A549 (cell line): ENCODE measurements around the gene DOCK7. TPM values are rescaled to one million over a fixed set of nuclear protein-coding genes. Genes with fewer than 3 reads are reported as not detected.

Experiments used
- ATAC-seq, 2 experiments: fragments of 200-7000 bp in 1 of 2; fragments of >200 bp in 1 of 2; cut with Nextera tagmentation in 1 of 2; cut with Tn5 transposase in 1 of 2; 3 replicates each; pipeline versions ENCODE4 v1.8.0 to v1.9.1; 2018 to 2020; ENCODE audit warnings: mild to moderate bottlenecking in 1 of 2, moderate library complexity in 1 of 2
- CTCF ChIA-PET: fragments of 300-600 bp; sonication (Branson Sonifier 250); formaldehyde crosslinking; extraction: SDS; loops from one replicate; lab custom pipeline; 2021; ENCODE audit warnings: antibody characterized with exemption, inconsistent platforms; lab: Yijun Ruan, JAX
- POLR2A ChIA-PET: fragments of 350-600 bp; formaldehyde crosslinking; extraction: SDS; loops from one replicate; lab custom pipeline; 2021; ENCODE audit warnings: antibody characterized with exemption, inconsistent platforms; lab: Yijun Ruan, JAX
- DNase-seq, 2 experiments: peaks; one replicate each; pipeline versions ENCODE4 v3.0.0 to v3.0.0-alpha.2; 2011 to 2016; ENCODE audit warnings: low read depth in 1 of 2, low spot score in 1 of 2
- FAIRE-seq: peaks from 2 replicates; lab custom pipeline; 2011; peaks lifted over from hg19 to GRCh38; lab: Jason Lieb, UNC
- H3K27ac ChIP-seq, 2 experiments: fragments of >200 bp; sonication (Bioruptor Twin); formaldehyde crosslinking; 3 replicates each; pipeline ENCODE4 v1.5.1; 2016 to 2017
- H3K4me1 ChIP-seq: fragments of >200 bp; sonication (Bioruptor Twin); formaldehyde crosslinking; 3 replicates; pipeline ENCODE4 v1.6.1; 2016
- H3K4me2 ChIP-seq: fragments of >200 bp; sonication (Bioruptor Twin); formaldehyde crosslinking; 3 replicates; pipeline ENCODE4 v1.6.1; 2016
- H3K4me3 ChIP-seq: fragments of >200 bp; sonication (Bioruptor Twin); formaldehyde crosslinking; 3 replicates; pipeline ENCODE4 v1.5.1; 2016
- H3K9me3 ChIP-seq: fragments of >200 bp; sonication (Bioruptor Twin); formaldehyde crosslinking; 3 replicates; pipeline ENCODE4 v1.6.1; 2016
- CBX2 ChIP-seq: fragments of 200-600 bp; sonication (generic); IDR thresholded peaks from 2 replicates; pipeline ENCODE4 v1.6.1; 2016; ENCODE audit warnings: low read depth, mild to moderate bottlenecking, borderline replicate concordance
- CBX8 ChIP-seq: fragments of 200-600 bp; sonication (generic); IDR thresholded peaks from 2 replicates; pipeline ENCODE4 v1.6.1; 2016
- CHD2 ChIP-seq: fragments of 150-350 bp; IDR thresholded peaks from 2 replicates; pipeline ENCODE4 v1.6.1; 2014; ENCODE audit warnings: low read length; ENCODE audit not compliant: partially characterized antibody
- EHMT2 ChIP-seq: fragments of 200-600 bp; sonication (generic); IDR thresholded peaks from 2 replicates; pipeline ENCODE4 v1.6.1; 2016; ENCODE audit warnings: antibody characterized with exemption, low read depth, mild to moderate bottlenecking, moderate library complexity
- ESRRA ChIP-seq: fragments of 150-350 bp; IDR thresholded peaks from 2 replicates; pipeline ENCODE4 v1.6.1; 2014; ENCODE audit warnings: mild to moderate bottlenecking, low read length, borderline replicate concordance
- FOSL2 ChIP-seq, 2 experiments: fragments of 450-650 bp in 1 of 2; fragments of >200 bp in 1 of 2; sonication (Bioruptor Twin) in 1 of 2; formaldehyde crosslinking; IDR thresholded peaks; 2 replicates each; pipeline versions ENCODE4 v1.5.0 to v1.6.1; 2016 to 2020; ENCODE audit warnings: mild to moderate bottlenecking in 1 of 2, moderate library complexity in 1 of 2
- FOXS1 ChIP-seq: fragments of 250-450 bp; sonication (Bioruptor Pico); IDR thresholded peaks from 2 replicates; pipeline ENCODE4 v1.5.0; 2020; ENCODE audit warnings: mild to moderate bottlenecking, moderate library complexity
- GATA3 ChIP-seq: IDR thresholded peaks from 2 replicates; pipeline ENCODE4 v1.6.1; 2012; ENCODE audit warnings: borderline replicate concordance
- HEYL ChIP-seq: fragments of 250-450 bp; sonication (Bioruptor Pico); IDR thresholded peaks from 2 replicates; pipeline ENCODE4 v1.8.0; 2021; ENCODE audit warnings: mild to moderate bottlenecking, moderate library complexity
- HOXB13 ChIP-seq: fragments of 250-450 bp; sonication (Bioruptor Pico); IDR thresholded peaks from 2 replicates; pipeline ENCODE4 v1.5.0; 2020; ENCODE audit warnings: low read depth, mild to moderate bottlenecking, moderate library complexity
- JUN ChIP-seq, 2 experiments: fragments of >200 bp; sonication (Bioruptor Twin); formaldehyde crosslinking; IDR thresholded peaks; 2 replicates in 1 of 2; 3 replicates in 1 of 2; pipeline ENCODE4 v1.6.1; 2016 to 2017
- KDM1A ChIP-seq: fragments of 200-600 bp; sonication (generic); IDR thresholded peaks from 2 replicates; pipeline ENCODE4 v1.6.1; 2016; ENCODE audit warnings: low read depth, mild to moderate bottlenecking
- KDM5A ChIP-seq: fragments of 200-600 bp; sonication (generic); IDR thresholded peaks from 2 replicates; pipeline ENCODE4 v1.6.1; 2016; ENCODE audit warnings: antibody characterized with exemption, mild to moderate bottlenecking
- MAFK ChIP-seq: fragments of 450-650 bp; IDR thresholded peaks from 2 replicates; pipeline ENCODE4 v1.6.1; 2014; ENCODE audit not compliant: partially characterized antibody
- MAZ ChIP-seq: fragments of 150-350 bp; IDR thresholded peaks from 2 replicates; pipeline ENCODE4 v1.6.1; 2014; ENCODE audit warnings: antibody characterized with exemption, low read depth, low read length, borderline replicate concordance
- MYC ChIP-seq: IDR thresholded peaks from 2 replicates; pipeline ENCODE4 v1.6.1; 2012; ENCODE audit warnings: mild to moderate bottlenecking, inconsistent platforms, low read length, improper control_type of control experiment, borderline replicate concordance
- NFE2L2 ChIP-seq: fragments of 150-350 bp; conservative IDR thresholded peaks from 2 replicates; pipeline ENCODE4 v1.6.1; 2014; ENCODE audit warnings: low read length
- NPAS2 ChIP-seq: fragments of 250-450 bp; sonication (Bioruptor Pico); IDR thresholded peaks from 2 replicates; pipeline ENCODE4 v1.8.0; 2022; ENCODE audit warnings: mild to moderate bottlenecking, moderate library complexity, borderline replicate concordance
- NR3C1 ChIP-seq: fragments of >200 bp; sonication (Bioruptor Twin); formaldehyde crosslinking; IDR thresholded peaks from 3 replicates; pipeline ENCODE4 v1.6.1; 2017
- POLR2A ChIP-seq: IDR thresholded peaks from 2 replicates; pipeline ENCODE4 v1.6.1; 2012; ENCODE audit warnings: mild to moderate bottlenecking, low read length
- POLR2AphosphoS2 ChIP-seq: conservative IDR thresholded peaks from 2 replicates; pipeline ENCODE4 v1.6.1; 2012; ENCODE audit warnings: low read length, improper control_type of control experiment, inconsistent platforms
- RARB ChIP-seq: fragments of 250-450 bp; sonication (Bioruptor Pico); IDR thresholded peaks from 2 replicates; pipeline ENCODE4 v1.8.0; 2021; ENCODE audit warnings: mild to moderate bottlenecking, moderate library complexity
- SREBF2 ChIP-seq: fragments of 450-650 bp; IDR thresholded peaks from 2 replicates; pipeline ENCODE4 v1.6.1; 2014; ENCODE audit warnings: mild to moderate bottlenecking, moderate library complexity
- WGBS: methylation state at CpG from one replicate; pipeline ENCODE4 v1.1.6; 2017; ENCODE audit errors: missing lambda C conversion rate; 5-methylcytosine and 5-hydroxymethylcytosine counted together
- polyA plus RNA-seq, 4 experiments: library from polyadenylated mRNA; depleted of rRNA in 3 of 4; stranded (reverse); fragments of >200 nt; fragmentation: RNase III in 1 of 4; extraction: RNeasy Plus Mini Kit Qiagen cat#74134 plus additional on column Dnase treatment in 1 of 4; gene quantifications; 2 replicates in 3 of 4; 3 replicates in 1 of 4; pipeline ENCODE4 v1.2.3, GENCODE V29; 2011 to 2017
- TF ChIP-seq, protein P1 (sequence below): IDR thresholded peaks from 2 replicates; pipeline ENCODE4 v1.6.1; 2012
- TF ChIP-seq, protein P2 (sequence below): fragments of 250-450 bp; sonication (Bioruptor Pico); IDR thresholded peaks from 2 replicates; pipeline ENCODE4 v1.5.0; 2020; ENCODE audit warnings: low read depth, mild to moderate bottlenecking, moderate library complexity
- TF ChIP-seq, protein P3 (sequence below): IDR thresholded peaks from 2 replicates; pipeline ENCODE4 v1.6.1; 2012; ENCODE audit warnings: low read depth, borderline replicate concordance
- TF ChIP-seq, protein P4 (sequence below): fragments of >200 bp; sonication (Bioruptor Twin); formaldehyde crosslinking; IDR thresholded peaks from 2 replicates; pipeline ENCODE4 v1.6.1; 2016

The DOCK7 gene
- polyA plus RNA-seq, 2 of the 4 experiments (the other 2 are of a cell fraction) = 25.5 to 33.3 TPM

DNA sequence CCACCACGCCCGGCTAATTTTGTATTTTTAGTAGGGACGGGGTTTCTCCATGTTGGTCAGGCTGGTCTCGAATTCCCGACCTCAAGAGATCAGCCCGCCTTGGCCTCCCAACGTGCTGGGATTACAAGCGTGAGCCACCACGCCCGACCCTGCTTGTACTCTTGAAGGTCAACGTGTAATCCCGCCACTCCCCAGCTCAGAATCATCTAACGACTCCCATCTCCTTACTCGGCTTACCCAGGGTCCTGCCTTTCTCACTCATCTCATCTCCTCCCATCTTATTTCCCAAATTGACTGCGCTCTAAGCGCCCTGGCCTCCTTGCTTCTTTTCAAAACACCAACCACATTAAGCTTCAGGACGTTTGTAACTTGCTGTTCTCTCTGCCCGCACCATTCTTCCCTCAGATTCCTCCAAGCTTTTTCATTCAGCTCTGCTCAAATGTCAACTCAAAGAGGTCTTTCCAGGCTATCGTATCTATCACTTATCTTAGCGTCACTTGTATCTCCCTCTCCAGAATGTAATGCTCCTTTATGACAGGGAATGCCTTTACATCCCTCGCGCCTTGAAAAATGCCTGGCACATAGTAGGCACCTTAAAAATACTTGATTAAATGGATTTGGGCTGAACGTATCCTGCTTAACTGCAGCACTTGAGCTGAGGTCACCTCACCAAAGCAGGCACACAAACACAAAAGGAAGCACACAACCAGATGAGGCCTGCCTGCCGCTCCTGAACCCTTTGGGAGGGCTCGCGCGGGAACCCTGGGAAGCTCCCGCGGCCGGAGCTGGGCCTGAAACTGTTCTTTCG lies 252.8 kb downstream of the DOCK7 start:
- 63% methylated on average over 24 of the region's 31 CpGs for WGBS
- ChIA-PET CTCF (interaction anchor here (0.6 to 1.7 kb wide), 3 partner anchors 19 to 311 kb away, joined by 3 to 5 read pairs (median 3); no protein-coding TSS in a partner anchor), POLR2A (interaction anchor here (0.7 to 1.3 kb wide), 7 partner anchors 8 to 260 kb away, joined by 3 to 5 read pairs (median 3); no protein-coding TSS in a partner anchor)
- H3K4me3 ChIP-seq = peak overlapping the region; percentile 97
- peaks cover 17% of the 10 kb centered on the region; the same call in 2 of the 3 replicates for H3K4me1 ChIP-seq
- H3K27ac ChIP-seq = peak overlapping the region; percentile 94 to 96
- no peak for DNase-seq
- FAIRE-seq = no peak
- peak overlapping the region; percentile 79 for H3K4me2 ChIP-seq
- peak; percentile 14 to 36 for ATAC-seq
- TF ChIP-seq, protein P1, sequence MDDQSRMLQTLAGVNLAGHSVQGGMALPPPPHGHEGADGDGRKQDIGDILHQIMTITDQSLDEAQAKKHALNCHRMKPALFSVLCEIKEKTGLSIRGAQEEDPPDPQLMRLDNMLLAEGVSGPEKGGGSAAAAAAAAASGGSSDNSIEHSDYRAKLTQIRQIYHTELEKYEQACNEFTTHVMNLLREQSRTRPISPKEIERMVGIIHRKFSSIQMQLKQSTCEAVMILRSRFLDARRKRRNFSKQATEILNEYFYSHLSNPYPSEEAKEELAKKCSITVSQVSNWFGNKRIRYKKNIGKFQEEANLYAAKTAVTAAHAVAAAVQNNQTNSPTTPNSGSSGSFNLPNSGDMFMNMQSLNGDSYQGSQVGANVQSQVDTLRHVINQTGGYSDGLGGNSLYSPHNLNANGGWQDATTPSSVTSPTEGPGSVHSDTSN = no peak
- TF ChIP-seq MAZ (no peak), KDM1A (no peak), NPAS2 (no peak), NR3C1 (no peak), MYC (no peak), KDM5A (no peak), HOXB13 (CRISPR knock-in tag) (no peak), CBX8 (no peak), EHMT2 (no peak), SREBF2 (no peak), POLR2A (no peak), MAFK (no peak)
- TF ChIP-seq, protein P2, sequence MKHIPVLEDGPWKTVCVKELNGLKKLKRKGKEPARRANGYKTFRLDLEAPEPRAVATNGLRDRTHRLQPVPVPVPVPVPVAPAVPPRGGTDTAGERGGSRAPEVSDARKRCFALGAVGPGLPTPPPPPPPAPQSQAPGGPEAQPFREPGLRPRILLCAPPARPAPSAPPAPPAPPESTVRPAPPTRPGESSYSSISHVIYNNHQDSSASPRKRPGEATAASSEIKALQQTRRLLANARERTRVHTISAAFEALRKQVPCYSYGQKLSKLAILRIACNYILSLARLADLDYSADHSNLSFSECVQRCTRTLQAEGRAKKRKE (CRISPR knock-in tag) = no peak
- no peaks in the 10 kb centered on the region for H3K9me3 ChIP-seq

DNA sequence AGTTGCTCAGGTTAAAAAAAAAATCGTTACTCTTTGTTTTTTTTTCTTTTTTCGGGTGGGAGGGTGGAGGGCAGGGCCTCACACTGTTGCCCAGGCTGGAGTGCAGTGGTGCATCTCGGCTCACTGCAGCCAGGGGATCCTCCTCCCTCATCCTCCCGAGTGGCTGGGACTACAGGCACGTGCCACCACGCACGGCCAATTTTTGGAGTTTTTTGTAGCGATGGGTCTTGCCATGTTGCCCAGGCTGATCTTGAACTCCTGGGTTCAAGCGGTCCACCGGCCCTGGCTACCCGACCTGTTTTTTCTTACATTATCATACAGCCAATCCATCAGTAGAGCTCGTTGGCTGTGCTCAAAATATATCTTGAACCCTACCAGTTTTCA lies 253.6 kb downstream of the DOCK7 start:
- TF ChIP-seq, protein P3, sequence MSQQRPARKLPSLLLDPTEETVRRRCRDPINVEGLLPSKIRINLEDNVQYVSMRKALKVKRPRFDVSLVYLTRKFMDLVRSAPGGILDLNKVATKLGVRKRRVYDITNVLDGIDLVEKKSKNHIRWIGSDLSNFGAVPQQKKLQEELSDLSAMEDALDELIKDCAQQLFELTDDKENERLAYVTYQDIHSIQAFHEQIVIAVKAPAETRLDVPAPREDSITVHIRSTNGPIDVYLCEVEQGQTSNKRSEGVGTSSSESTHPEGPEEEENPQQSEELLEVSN = no peak
- TF ChIP-seq CBX2 = no peak
- TF ChIP-seq POLR2AphosphoS2 = no peak
- no peak for TF ChIP-seq CHD2
- TF ChIP-seq FOSL2 (IDR thresholded peaks at IDR 0.05) = no peak
- no peak for TF ChIP-seq FOSL2 (CRISPR knock-in tag; IDR thresholded peaks at IDR 0.05)
- no peak for TF ChIP-seq HOXB13 (CRISPR knock-in tag)
- no peak for TF ChIP-seq FOXS1
- no peak for TF ChIP-seq HEYL (CRISPR knock-in tag)
- no peak for TF ChIP-seq ESRRA
- no peak for TF ChIP-seq RARB (CRISPR knock-in tag)
- TF ChIP-seq JUN (IDR thresholded peaks at IDR 0.05) = no peak
- TF ChIP-seq, protein P4, sequence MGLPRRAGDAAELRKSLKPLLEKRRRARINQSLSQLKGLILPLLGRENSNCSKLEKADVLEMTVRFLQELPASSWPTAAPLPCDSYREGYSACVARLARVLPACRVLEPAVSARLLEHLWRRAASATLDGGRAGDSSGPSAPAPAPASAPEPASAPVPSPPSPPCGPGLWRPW = no peak
- TF ChIP-seq NFE2L2 = no peak
- TF ChIP-seq POLR2A = no peak
- TF ChIP-seq GATA3 = no peak
- TF ChIP-seq NR3C1 = no peak
- TF ChIP-seq, all 56 proteins: peak for 0
- ChIA-PET POLR2A (no interaction called here), CTCF (interaction anchor here (0.6 to 1.7 kb wide), 2 partner anchors 259 to 353 kb away, joined by 3 read pairs; no protein-coding TSS in a partner anchor)
- Histone ChIP-seq H3K9me3 (no peaks in the 10 kb centered on the region), H3K4me1 (peaks cover 9% of the 10 kb centered on the region; the same call in 2 of the 3 replicates), H3K4me2 (no peak overlapping the region), H3K4me3 (no peak overlapping the region), H3K27ac (no peak overlapping the region)
- 97% methylated on average over 11 of the region's 12 CpGs for WGBS
- no peak for DNase-seq
- FAIRE-seq = no peak
- no peak for ATAC-seq
